Measurements from ENCODE around the gene LRRC38. TPM values are rescaled to one million over a fixed set of nuclear protein-coding genes. Genes with fewer than 3 reads are reported as not detected.

LRRC38 gene
- total RNA-seq, 4 donors from 2014 or later, result not detected

- H3K4me1 ChIP-seq, result no peaks in the 10 kb centered on the region
- H3K9me3 ChIP-seq, result no peaks in the 10 kb centered on the region
- no peaks in the 10 kb centered on the region for H3K27me3 ChIP-seq
- no peaks in the 10 kb centered on the region for H3K36me3 ChIP-seq
- intact Hi-C loops (cut with DNase I; ENCODE audit: low total_unique reads), result no loop called here
- TF ChIP-seq CTCF (IDR thresholded peaks at IDR 0.05) (no peak), POLR2A (IDR thresholded peaks at IDR 0.05) (no peak)
- H3K4me3 ChIP-seq, result no peak overlapping the region
- no peak for DNase-seq
- H3K27ac ChIP-seq, result no peak overlapping the region
Observed at GRCh38 chr1:13492711-13493110, 21.1 kb downstream of the LRRC38 start.

GRCh38 chr1:13487957-13488356 lies 25.8 kb downstream of the LRRC38 start:
- intact Hi-C loops (cut with DNase I; ENCODE audit: low total_unique reads), result no loop called here
- TF ChIP-seq POLR2A (IDR thresholded peaks at IDR 0.05), result no peak
- TF ChIP-seq CTCF (IDR thresholded peaks at IDR 0.05), result no peak
- H3K36me3 ChIP-seq, result no peaks in the 10 kb centered on the region
- H3K27ac ChIP-seq, result no peak overlapping the region
- H3K27me3 ChIP-seq, result no peaks in the 10 kb centered on the region
- no peak for DNase-seq
- no peaks in the 10 kb centered on the region for H3K4me1 ChIP-seq
- H3K9me3 ChIP-seq, result no peaks in the 10 kb centered on the region
- H3K4me3 ChIP-seq, result no peak overlapping the region

- no peak for DNase-seq
- intact Hi-C loops (cut with DNase I; ENCODE audit: low total_unique reads), result no loop called here
- Histone ChIP-seq H3K36me3 (no peaks in the 10 kb centered on the region), H3K4me3 (no peak overlapping the region), H3K27ac (no peak overlapping the region), H3K27me3 (no peaks in the 10 kb centered on the region), H3K9me3 (no peaks in the 10 kb centered on the region), H3K4me1 (no peaks in the 10 kb centered on the region)
- TF ChIP-seq POLR2A (IDR thresholded peaks at IDR 0.05) (no peak), CTCF (IDR thresholded peaks at IDR 0.05) (no peak)
Observed at GRCh38 chr1:13487143-13487868, 26.5 kb downstream of the LRRC38 start.

GRCh38 chr1:13483946-13484345 lies 29.9 kb downstream of the LRRC38 start:
- no peak for TF ChIP-seq CTCF (IDR thresholded peaks at IDR 0.05)
- no peak for TF ChIP-seq POLR2A (IDR thresholded peaks at IDR 0.05)
- intact Hi-C loops (cut with DNase I; ENCODE audit: low total_unique reads), result no loop called here
- DNase-seq, result no peak

GRCh38 chr1:13482600-13482999 lies 31.2 kb downstream of the LRRC38 start:
- H3K27ac ChIP-seq, result no peak overlapping the region
- no peaks in the 10 kb centered on the region for H3K36me3 ChIP-seq
- H3K4me3 ChIP-seq, result no peak overlapping the region
- H3K27me3 ChIP-seq, result no peaks in the 10 kb centered on the region
- intact Hi-C loops (cut with DNase I; ENCODE audit: low total_unique reads), result no loop called here
- no peak for TF ChIP-seq CTCF (IDR thresholded peaks at IDR 0.05)
- TF ChIP-seq POLR2A (IDR thresholded peaks at IDR 0.05), result no peak
- no peaks in the 10 kb centered on the region for H3K4me1 ChIP-seq
- no peak for DNase-seq
- no peaks in the 10 kb centered on the region for H3K9me3 ChIP-seq

More at GRCh38 chr1:13483946-13484345, 29.9 kb downstream of the LRRC38 start:
- H3K4me1 ChIP-seq, result no peaks in the 10 kb centered on the region
- no peaks in the 10 kb centered on the region for H3K9me3 ChIP-seq
- H3K4me3 ChIP-seq, result no peak overlapping the region
- H3K27ac ChIP-seq, result no peak overlapping the region
- no peaks in the 10 kb centered on the region for H3K27me3 ChIP-seq
- no peaks in the 10 kb centered on the region for H3K36me3 ChIP-seq

Measured in uterus (tissue), 4 donors.